Measurements from ENCODE around the gene ERO1B.

- TF ChIP-seq, protein P1, sequence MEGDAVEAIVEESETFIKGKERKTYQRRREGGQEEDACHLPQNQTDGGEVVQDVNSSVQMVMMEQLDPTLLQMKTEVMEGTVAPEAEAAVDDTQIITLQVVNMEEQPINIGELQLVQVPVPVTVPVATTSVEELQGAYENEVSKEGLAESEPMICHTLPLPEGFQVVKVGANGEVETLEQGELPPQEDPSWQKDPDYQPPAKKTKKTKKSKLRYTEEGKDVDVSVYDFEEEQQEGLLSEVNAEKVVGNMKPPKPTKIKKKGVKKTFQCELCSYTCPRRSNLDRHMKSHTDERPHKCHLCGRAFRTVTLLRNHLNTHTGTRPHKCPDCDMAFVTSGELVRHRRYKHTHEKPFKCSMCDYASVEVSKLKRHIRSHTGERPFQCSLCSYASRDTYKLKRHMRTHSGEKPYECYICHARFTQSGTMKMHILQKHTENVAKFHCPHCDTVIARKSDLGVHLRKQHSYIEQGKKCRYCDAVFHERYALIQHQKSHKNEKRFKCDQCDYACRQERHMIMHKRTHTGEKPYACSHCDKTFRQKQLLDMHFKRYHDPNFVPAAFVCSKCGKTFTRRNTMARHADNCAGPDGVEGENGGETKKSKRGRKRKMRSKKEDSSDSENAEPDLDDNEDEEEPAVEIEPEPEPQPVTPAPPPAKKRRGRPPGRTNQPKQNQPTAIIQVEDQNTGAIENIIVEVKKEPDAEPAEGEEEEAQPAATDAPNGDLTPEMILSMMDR (IDR thresholded peaks at IDR 0.05) = no peak
- peak; percentile 97 for TF ChIP-seq POLR2A (IDR thresholded peaks at IDR 0.05)
Observed at GRCh38 chr1:236281654-236282424, at the start of gene ERO1B.
